ENCODE measurements around the gene CABCOCO1.
A peak's percentile ranks its signal among the peaks of the same experiment; 100 is the strongest.

DNA sequence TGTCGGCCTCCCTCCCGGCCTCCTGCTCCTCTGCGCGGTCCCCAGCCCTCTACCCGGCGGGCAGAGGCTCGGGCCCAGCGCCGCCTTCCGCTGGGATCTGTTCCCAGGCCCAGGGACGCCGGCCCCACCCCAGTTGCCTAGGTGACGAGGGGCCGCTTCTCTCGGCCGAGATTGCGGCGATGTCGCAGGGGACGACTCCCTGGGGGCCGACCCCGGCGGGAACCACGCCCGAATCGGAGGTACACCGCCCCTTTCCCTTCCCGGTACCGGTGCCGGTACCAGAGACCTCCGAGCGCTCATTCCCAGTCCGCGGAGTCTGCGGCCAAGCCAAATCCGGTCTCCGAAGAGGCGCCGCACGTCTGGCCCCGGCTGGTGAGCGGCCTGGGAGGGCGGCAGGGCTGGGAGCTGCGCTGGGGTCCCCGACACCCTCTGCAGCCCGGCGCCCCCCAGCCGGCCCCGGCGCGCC lies at the start of gene CABCOCO1:
- no peak for TF ChIP-seq CEBPB (IDR thresholded peaks at IDR 0.05; ENCODE audit: low read depth)
- TF ChIP-seq, protein P1, sequence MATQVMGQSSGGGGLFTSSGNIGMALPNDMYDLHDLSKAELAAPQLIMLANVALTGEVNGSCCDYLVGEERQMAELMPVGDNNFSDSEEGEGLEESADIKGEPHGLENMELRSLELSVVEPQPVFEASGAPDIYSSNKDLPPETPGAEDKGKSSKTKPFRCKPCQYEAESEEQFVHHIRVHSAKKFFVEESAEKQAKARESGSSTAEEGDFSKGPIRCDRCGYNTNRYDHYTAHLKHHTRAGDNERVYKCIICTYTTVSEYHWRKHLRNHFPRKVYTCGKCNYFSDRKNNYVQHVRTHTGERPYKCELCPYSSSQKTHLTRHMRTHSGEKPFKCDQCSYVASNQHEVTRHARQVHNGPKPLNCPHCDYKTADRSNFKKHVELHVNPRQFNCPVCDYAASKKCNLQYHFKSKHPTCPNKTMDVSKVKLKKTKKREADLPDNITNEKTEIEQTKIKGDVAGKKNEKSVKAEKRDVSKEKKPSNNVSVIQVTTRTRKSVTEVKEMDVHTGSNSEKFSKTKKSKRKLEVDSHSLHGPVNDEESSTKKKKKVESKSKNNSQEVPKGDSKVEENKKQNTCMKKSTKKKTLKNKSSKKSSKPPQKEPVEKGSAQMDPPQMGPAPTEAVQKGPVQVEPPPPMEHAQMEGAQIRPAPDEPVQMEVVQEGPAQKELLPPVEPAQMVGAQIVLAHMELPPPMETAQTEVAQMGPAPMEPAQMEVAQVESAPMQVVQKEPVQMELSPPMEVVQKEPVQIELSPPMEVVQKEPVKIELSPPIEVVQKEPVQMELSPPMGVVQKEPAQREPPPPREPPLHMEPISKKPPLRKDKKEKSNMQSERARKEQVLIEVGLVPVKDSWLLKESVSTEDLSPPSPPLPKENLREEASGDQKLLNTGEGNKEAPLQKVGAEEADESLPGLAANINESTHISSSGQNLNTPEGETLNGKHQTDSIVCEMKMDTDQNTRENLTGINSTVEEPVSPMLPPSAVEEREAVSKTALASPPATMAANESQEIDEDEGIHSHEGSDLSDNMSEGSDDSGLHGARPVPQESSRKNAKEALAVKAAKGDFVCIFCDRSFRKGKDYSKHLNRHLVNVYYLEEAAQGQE (IDR thresholded peaks at IDR 0.05; ENCODE audit: low read depth): no peak
- TF ChIP-seq, protein P2, sequence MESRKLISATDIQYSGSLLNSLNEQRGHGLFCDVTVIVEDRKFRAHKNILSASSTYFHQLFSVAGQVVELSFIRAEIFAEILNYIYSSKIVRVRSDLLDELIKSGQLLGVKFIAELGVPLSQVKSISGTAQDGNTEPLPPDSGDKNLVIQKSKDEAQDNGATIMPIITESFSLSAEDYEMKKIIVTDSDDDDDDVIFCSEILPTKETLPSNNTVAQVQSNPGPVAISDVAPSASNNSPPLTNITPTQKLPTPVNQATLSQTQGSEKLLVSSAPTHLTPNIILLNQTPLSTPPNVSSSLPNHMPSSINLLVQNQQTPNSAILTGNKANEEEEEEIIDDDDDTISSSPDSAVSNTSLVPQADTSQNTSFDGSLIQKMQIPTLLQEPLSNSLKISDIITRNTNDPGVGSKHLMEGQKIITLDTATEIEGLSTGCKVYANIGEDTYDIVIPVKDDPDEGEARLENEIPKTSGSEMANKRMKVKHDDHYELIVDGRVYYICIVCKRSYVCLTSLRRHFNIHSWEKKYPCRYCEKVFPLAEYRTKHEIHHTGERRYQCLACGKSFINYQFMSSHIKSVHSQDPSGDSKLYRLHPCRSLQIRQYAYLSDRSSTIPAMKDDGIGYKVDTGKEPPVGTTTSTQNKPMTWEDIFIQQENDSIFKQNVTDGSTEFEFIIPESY (IDR thresholded peaks at IDR 0.05; ENCODE audit: extremely low read depth, insufficient replicate concordance, low read length): no peak
- TF ChIP-seq, protein P3, sequence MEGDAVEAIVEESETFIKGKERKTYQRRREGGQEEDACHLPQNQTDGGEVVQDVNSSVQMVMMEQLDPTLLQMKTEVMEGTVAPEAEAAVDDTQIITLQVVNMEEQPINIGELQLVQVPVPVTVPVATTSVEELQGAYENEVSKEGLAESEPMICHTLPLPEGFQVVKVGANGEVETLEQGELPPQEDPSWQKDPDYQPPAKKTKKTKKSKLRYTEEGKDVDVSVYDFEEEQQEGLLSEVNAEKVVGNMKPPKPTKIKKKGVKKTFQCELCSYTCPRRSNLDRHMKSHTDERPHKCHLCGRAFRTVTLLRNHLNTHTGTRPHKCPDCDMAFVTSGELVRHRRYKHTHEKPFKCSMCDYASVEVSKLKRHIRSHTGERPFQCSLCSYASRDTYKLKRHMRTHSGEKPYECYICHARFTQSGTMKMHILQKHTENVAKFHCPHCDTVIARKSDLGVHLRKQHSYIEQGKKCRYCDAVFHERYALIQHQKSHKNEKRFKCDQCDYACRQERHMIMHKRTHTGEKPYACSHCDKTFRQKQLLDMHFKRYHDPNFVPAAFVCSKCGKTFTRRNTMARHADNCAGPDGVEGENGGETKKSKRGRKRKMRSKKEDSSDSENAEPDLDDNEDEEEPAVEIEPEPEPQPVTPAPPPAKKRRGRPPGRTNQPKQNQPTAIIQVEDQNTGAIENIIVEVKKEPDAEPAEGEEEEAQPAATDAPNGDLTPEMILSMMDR (IDR thresholded peaks at IDR 0.05 in 2 of 3, conservative IDR thresholded peaks at IDR 0.05 in 1 of 3; ENCODE audit: borderline replicate concordance in 1 of 3, insufficient read depth in 1 of 3, low read depth in 2 of 3, low read length in 2 of 3): 0 out of 6 replicates have a peak, but pooled peaks of 1 of the 3 experiments have one; percentile 7
- no peak for TF ChIP-seq JUND (IDR thresholded peaks at IDR 0.05)
- no peak for TF ChIP-seq ZNF274 (IDR thresholded peaks at IDR 0.05; ENCODE audit: low read depth, low read length)
- TF ChIP-seq EGR1 (IDR thresholded peaks at IDR 0.05; ENCODE audit: low read depth): no peak
- peak; percentile 46; the same call in 1 of the 2 replicates for TF ChIP-seq POLR2AphosphoS5 (IDR thresholded peaks at IDR 0.05; ENCODE audit: low read depth, low read length)
- no peak for TF ChIP-seq RAD21 (IDR thresholded peaks at IDR 0.05; ENCODE audit: low read depth)
- no peak for TF ChIP-seq EZH2 (IDR thresholded peaks at IDR 0.05)
- TF ChIP-seq POLR2A (IDR thresholded peaks at IDR 0.05; ENCODE audit: borderline replicate concordance, extremely low read depth, insufficient read depth, insufficient read length): no peak
- TF ChIP-seq ELF1 (IDR thresholded peaks at IDR 0.05; ENCODE audit: borderline replicate concordance, low read depth): no peak

Data from HCT116 (cell line).